Dedifferentiated amniotic fluid mesenchymal stem cell (primary cell): ENCODE data around the gene LTBP4.
"Not testable (repeated sequence)": the region's sequence is repeated elsewhere in the genome, so short reads cannot be mapped to it uniquely, and the experiment has no call there.

ENCODE experiments used
- DNase-seq: peaks from one replicate; pipeline ENCODE4 v3.0.0-alpha.2; 2016; ENCODE audit errors: extremely low spot score

LTBP4 gene

DNA sequence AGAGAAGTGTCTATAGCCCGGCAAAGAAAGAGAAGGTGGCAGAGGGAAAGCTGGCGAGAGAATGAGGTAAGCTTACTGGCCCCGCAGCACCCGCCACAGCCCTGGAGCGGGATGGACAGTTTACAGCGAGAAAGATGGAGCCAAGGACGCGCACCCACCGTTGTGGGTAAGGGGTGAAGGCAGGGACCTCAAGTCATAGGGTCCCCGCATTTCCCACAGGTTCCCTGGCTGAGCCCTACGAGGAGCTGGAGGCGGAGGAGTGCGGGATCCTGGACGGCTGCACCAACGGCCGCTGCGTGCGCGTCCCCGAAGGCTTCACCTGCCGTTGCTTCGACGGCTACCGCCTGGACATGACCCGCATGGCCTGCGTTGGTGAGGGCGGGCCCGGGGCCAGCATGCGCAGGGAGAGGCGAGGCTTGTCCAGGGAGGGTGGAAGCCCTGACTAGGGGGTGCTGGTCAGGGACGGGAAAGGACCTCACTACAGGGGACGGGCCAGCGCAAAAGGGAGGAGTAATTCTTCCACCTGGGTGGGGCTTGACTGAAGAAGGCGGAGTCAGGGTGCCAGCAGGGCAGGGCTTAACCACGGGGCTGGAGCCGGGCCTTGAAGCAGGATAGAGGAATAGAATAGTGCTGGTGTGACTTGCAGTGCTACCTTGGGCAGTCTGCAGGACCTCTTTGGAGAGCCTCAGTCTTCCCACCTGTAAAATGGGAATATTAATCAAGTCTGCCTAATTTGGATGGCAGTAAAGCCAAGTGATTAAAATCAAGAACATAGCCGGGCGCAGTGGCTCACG lies 26.5 kb downstream of the LTBP4 start:
- DNase-seq: no peak

DNA sequence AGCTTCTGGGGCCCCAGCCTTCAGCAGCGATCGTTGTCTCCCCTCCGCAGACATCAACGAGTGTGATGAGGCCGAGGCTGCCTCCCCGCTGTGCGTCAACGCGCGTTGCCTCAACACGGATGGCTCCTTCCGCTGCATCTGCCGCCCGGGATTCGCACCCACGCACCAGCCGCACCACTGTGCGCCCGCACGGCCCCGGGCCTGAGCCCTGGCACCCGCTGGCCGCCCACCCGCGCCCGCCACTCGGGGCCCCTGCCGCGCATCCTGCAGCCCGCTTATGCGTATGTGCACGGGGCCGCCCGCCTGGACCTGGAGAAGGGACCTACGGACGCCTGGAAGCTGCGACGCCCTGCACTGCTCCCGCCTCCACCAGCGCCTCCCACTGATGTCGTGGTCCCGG lies 28.2 kb downstream of the LTBP4 start:
- no peak for DNase-seq

DNA sequence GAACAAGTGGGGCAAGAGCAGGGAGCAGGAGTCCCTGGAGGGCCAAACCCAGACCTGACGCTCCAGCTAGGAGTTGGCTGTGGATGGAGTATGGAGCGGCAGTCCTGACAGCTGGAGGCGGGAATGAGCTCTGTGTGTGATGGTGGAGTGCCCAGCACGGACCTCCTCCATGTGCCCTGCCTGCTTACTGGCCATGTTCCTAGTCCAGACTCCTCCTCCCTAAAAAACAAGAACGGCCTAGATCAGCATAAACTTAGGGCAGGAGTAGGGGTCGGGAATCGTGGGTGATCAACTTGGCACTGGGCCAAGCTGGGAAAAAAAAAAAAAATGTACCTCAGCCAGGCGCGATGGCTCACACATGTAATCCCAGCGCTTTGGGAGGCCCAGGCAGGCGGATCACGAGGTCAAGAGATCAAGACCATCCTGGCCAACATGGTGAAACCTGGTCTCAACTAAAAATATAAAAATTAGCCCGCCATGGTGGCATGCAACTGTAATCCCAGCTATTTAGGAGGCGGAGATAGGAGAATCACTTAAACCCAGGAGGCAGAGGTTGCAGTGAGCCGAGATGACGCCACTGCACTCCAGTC lies 29.5 kb downstream of the LTBP4 start:
- no peak for DNase-seq

DNA sequence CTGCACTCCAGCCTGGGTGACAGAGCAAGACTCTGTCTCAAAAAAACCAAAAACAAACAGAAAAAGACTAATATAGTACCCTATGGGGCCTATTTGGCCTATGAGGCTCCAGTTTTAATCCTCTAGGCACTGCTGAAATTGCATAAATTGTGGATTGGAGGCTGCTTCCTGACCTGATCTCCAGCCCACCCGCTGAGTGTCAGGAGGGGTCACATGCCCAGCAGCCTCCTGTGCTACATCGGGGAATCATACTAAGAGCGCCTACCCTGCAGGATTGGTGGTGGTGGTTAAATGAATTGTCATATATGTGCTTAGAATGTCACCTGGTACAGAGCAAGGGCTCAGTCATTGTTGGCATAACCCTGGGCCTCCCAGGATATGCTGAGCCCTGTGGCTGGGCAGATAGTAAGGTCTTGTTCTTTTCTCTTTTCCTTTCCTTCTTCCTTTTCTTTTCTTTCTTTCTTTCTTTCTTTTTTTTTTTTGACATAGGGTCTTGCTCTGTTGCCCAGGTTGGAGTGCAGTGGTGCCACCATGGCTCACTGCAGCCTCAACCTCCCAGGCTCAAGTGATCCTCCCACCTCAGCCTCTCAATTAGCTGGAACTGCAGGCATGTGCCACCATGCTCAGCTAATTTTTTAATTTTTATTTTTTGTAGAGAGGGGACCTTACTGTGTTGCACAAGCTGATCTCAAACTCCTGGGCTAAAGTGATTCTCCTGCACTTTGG lies 31.3 kb downstream of the LTBP4 start:
- DNase-seq: no peak

DNA sequence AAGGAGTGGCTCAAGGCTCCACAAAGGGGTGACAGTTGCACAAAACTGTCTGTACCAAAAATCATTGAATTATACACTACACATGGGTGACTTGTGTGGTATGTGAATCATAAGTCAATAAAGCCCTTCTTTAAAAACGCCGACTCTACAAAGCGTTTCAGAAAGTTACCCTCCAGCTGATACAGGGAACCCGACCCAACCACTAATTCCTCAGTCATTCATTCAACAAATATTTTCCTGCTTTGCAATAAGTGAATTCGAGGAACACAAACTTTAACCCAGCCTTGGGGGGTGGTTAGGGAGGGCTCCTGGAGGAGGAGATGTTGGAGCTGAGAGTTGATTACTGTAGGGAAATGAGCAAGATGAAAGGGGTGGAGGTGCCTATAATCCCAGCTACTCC lies 32.0 kb downstream of the LTBP4 start:
- DNase-seq: peak; percentile 33

DNA sequence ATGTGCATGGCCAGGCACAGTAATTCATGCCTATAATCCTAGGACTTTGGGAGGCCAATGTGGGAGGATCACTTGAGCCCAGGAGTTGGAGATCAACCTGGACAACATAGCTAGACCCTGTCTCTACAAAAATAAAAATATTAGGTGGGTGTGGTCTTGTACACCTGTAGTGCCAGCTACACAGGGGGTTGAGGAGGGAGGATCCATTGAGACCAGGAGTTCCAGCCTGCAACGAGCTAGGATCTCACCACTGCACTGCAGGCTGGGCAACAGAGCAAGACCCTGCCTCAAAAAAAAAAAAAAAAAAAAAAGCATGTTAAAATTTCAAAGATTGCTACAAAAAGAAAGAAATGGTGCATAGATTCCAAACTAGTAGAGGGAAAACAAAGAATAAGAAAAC lies 37.2 kb downstream of the LTBP4 start:
- no peak for DNase-seq

DNA sequence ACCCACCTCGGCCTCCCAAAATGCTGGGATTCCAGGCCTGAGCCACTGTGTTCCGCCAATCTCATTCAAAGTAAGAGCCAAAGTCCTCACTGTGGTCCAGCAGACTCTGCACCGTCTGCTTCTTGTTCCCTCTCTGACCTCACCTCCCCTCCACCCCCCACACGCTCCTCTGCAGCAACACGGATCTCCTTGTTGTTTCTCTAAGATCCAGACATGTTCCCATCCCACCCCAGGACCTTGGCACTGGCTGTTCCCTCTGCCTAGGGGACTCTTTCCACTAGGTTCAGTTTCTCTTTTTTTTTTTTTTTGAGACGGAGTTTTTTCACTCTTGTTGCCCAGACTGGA lies 38.4 kb downstream of the LTBP4 start:
- no peak for DNase-seq

DNA sequence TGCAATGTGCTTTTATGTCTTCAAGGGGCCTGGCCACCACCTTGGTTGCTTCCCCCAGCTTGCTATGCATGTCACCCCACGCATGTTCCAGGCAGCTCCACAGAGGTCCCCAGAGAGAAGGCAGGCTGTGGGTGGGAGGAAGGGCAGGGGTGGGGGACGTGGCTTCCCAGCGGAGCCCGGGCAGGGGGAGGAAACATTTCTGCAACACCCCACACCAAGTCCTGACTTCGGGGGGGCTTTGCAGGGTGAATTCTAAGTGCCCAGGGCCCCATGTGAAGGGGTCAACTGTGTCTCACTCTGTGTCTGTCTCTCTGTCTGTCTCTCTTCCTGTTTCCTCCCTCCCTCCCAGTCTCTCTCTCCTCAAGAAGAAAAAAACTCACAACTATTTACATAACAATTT lies 39.6 kb downstream of the LTBP4 start:
- no peak for DNase-seq

DNA sequence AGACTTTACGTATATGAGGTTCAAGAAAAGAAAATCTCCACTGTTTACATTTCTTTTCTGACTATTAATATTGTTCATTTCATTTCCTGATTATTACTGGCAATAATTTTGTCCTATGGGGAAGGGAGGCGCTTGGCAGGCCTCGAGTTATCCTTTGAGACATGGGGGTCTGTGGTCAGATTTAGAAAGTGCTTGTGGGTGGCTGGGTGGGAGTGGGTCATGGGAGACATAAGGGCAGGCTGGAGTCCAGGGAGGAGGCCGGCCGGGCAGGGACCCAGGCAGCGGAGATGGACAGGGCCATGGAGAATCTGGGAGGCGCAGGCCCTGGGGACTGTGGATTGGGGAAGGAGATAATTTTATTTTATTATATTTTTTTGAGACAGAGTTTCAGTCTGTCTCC lies 40.1 kb downstream of the LTBP4 start:
- no peak for DNase-seq

DNA sequence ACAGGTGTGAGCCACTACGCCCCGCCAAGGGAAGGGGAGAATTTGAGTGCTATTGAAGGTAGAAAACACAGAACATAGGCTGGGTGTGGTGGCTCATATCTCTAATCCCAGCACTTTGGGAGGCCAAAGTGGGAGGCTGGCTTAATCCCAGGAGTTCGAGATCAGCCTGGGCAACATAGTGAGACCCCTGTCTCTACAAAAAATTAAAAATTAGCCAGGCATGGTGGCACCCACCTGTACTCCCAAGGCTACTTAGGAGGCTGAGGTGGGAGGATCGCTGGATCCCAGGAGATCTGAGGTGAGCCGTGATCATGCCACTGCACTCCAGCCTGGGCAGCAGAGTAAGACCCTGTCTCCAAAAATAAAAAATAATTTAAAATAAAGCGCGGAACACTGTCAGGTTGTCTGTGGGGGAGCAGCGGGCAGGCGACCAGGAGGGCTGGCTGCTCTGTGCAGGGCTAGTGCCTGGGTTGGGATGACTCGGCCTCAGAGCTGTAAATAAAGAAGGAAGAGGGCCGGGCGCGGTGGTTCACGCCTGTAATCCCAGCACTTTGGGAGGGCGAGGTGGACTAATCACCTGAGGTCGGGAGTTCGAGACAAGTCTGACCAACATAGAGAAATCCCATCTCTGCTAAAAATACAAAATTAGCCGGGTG lies 41.0 kb downstream of the LTBP4 start:
- DNase-seq: no peak

DNA sequence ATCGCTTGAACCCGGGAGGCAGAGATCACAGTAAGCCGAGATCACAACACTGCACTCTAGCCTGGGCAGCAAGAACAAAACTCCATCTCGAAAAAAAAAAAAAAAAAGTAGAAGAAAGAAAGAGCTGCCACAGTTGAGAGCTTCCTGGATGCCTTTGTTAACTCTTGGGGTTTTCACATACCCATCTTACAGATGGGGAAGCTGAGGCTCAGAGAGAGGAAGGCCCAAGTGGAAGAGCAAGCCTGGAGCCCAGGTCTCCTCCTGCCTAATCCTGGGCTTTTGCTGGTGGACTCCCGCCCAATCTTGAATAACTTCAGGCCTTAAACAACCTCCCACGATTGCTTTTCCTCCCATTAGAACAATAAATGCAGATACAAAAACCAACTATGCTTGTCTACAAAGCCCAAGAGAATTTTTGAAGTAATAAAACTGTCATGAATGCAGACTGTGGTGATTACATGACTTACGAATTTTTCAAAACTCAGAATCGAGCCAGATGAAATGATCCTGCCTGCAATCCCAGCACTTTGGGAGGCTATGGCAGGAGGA lies 41.7 kb downstream of the LTBP4 start:
- no peak for DNase-seq

DNA sequence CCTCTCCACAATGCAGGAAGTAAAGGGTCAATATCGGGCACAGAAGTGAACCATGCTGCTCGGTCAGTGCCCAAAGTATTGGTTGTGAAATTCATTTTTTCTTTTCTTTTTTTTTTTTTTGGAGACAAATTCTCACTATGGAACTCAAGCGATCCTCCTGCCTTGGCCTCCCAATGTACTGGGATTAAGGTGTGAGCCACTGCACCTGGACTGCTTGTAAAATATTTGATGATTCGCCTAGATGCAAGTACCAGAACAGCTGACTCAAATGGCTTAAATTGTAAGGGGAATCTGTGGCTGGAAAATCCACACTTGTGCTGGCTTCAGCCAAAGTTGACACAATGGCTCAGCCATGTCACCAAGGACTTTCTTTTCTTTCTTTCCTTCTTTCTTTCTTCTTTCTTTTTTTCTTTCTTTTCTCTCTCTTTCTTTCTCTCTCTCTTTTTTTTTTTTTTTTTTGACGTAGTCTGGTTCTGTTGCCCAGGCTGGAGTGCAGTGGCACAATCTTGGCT lies 45.6 kb downstream of the LTBP4 start:
- DNase-seq: no peak

DNA sequence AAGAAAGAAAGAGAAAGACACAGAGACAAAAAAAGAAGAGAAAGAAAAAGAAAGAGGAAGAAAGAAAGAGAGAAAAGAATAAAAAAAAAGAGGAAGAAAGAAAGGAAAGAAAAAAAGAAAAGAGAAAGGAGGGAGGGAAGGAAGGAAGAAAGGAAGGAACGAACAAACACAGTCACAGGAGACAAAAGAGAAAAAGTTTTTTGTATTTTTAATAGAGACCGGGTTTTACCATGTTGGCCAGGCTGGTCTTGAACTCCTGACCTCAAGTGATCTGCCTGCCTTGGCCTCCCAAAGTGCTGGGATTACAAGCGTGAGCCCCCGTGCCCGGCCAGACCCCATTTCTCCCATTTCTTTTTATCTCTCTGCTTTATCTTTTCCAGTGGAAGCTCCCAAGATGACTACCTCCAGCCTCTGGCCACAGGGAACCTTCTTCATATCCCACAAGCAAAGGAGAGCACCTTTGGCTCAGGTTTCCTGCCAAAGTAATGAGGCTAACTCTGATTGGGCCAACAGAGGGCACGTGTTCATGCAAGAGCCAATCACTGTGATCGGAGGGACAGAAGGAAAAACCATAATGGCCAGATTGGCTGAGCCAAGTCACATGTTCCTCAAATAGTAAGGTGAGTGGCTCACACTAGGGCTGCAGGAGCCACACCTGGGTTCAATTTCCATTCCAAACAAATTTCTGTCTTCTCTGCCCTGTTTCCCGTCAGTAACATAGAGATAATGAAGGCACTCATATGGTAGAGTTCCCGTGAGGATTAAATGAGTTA lies 48.9 kb downstream of the LTBP4 start:
- DNase-seq: not testable (repeated sequence)

DNA sequence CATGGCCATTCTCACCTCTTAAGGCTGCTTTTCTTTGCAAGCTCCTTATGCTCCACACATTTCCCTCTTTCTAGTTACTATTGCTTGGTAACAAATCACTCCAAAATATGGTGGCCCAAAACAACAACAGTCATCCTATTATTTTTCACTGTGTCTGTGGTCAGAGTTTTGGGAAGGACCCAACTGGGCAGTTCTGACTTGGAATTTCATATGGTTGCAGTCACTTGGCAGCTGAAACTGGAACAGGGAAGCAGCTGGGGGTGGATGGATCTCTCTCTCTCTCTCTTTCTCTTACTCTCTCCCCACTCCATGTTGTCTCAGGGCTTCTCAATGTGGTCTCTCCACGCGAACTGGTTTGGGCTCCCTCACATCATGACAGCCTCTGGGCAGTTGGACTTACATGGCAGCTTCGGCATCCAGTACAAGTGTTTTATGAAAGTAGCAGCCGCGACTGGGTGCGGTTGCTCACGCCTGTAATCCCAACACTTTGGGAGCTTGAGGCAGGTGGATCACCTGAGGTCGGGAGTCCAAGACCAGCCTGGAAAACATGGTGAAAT lies 49.7 kb downstream of the LTBP4 start:
- DNase-seq: peak; percentile 86

DNA sequence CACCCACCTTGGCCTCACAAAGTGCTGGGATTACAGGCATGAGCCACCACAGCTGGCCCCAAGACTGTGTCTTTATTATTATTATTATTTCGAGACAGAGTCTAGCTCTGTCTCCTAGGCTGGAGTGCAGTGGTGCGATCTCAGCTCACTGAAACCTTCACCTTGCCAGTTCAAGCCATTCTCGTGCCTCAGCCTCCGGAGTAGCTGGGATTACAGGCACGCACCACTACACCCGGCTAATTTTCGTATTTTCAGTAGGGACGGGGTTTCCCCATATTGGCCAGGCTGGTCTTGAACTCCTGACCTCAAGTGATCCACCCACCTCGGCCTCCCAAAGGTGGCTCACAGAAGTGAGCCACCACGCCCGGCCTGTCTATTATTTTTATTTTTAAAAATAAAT lies 51.1 kb downstream of the LTBP4 start:
- DNase-seq: not testable (repeated sequence)

DNA sequence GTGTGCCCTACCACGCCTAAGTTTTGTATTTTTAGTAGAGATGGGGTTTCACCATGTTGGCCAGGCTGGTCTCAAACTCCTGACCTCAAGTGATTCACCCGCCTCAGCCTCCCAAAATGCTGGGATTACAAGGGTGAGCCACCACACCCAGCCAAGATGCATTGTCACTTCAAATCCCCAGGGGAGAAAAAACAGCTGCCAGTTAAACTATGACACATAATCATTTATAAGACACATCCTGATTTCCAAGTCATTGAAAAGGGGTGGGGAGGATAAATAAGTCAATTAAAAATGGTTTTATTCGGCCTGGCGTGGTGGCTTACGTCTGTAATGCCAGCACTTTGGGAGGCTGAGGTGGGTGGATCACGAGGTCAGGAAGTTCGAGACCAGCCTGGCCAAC lies 54.5 kb downstream of the LTBP4 start:
- DNase-seq: not testable (repeated sequence)

DNA sequence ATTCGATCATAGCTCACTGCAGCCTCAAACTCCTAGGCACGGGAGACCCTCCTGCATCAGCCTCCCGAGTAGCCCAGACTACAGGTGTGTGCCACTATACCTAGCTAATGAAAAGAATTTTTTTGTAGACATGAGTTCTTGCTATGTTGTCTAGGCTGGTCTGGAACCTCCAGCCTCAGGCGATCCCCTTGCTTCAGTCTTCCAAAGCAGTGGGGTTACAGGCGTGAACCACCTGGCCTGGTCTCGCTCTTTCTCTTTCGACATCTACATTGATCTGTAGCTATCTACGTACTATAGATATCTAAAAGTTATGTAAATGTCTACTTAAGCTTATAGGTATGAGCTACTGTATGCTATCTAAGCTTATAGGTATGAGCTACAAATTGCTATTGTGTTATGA lies 56.9 kb downstream of the LTBP4 start:
- no peak for DNase-seq

DNA sequence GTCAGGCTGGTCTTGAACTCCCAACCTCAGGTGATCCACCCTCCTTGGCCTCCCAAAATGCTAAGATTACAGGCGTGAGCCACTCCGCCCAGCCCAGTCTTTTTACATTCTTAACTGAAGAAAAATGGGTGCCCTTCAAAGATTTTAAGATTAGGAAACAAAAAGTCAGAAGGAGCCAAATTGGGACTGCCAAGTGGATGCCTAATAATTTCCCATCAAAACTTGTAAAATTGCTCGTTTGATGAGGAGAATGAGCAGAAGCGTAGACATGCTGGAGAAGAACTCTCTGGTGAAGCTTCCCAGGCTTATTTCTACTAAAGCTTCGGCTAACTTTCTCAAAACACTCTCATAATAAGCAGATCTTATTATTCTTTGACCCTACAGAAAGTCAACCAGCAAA lies 57.9 kb downstream of the LTBP4 start:
- DNase-seq: no peak

DNA sequence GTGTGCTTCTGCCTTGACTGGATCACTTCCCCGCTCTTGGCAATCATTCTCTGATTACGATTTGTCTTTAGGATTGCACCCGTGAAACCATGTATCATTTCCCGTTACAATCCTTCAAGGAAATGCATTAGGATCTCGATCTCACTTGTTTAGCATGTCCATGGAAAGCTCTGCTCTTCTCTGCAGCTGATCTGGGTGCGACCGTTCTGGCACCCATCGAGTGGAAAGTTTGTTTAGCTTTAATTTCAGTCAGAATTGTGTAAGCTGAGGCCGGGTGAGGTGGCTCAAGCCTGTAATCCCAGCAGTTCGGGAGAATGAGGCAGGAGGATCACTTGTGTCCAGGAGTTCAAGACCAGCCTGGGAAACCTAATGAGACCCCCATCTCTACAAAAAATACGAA lies 58.4 kb downstream of the LTBP4 start:
- DNase-seq: no peak

DNA sequence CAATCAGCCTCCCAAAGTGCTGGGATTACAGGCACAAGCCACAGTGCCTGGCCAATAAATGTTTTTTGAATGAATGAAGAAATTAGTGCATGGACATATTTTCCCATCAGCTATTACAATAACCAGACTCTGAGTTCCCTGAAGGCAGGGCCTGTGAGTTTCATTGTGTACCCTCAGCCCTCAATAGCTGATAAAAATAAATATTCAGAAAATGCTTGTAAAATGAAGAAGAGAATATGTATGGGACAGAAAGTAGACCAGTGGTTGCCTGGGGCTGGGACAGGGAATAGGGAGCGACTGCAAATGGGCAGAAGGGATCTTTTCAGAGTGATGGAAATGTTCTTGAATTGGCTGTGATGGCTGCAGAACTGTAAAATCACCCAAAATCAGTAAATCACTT lies 60.4 kb downstream of the LTBP4 start:
- no peak for DNase-seq
